Mucosa of descending colon (tissue), 3 donors: ENCODE results near the gene RAPH1. TPM values are rescaled to one million over a fixed set of nuclear protein-coding genes. Genes with fewer than 3 reads are reported as not detected.
"Not testable (repeated sequence)": the region's sequence is repeated elsewhere in the genome, so short reads cannot be mapped to it uniquely, and the experiment has no call there.

Experiments used
- ATAC-seq: fragments of 200-7000 bp; cut with Tn5 transposase; one replicate; pipeline ENCODE4 v1.9.1; 2020; ENCODE audit warnings: mild to moderate bottlenecking, moderate library complexity
- DNase-seq, 3 donors: peaks; one replicate each; pipeline ENCODE4 v3.0.0-alpha.2; 2020
- H3K36me3 ChIP-seq: fragments of 200-600 bp; one replicate; pipeline ENCODE4 v1.8.0; 2021; ENCODE audit warnings: low read depth, mild to moderate bottlenecking
- H3K4me1 ChIP-seq: fragments of 200-600 bp; one replicate; pipeline ENCODE4 v1.8.0; 2021; ENCODE audit warnings: low read depth, mild to moderate bottlenecking
- H3K4me3 ChIP-seq: fragments of 200-600 bp; one replicate; pipeline ENCODE4 v1.8.0; 2021; ENCODE audit warnings: mild to moderate bottlenecking
- H3K9me3 ChIP-seq: fragments of 200-600 bp; one replicate; pipeline ENCODE4 v1.8.0; 2021; ENCODE audit warnings: mild to moderate bottlenecking
- CTCF ChIP-seq: fragments of 200-600 bp; IDR thresholded peaks from one replicate; pipeline ENCODE4 v1.8.0; 2022; ENCODE audit warnings: antibody characterized with exemption, mild to moderate bottlenecking
- intact Hi-C, 2 donors: fragments of 100-400 bp; cut with DNase I in 1 of 2; cut with micrococcal nuclease in 1 of 2; formaldehyde crosslinking; loops; one replicate each; pipeline versions ENCODE4 v1.11.0 to v1.11.1; 2022; cut with DNase I, micrococcal nuclease
- total RNA-seq, 3 donors: library from RNA; stranded (reverse); fragmentation: NEBNext Ultra II Directional in 2 of 3; extraction: Animal tissue kit (Norgen Biotek cat#: 25700) in 2 of 3; gene quantifications; one replicate each; pipeline versions ENCODE4 v1.2.1 to v1.2.4, GENCODE V29; 2021 to 2023
- donor health status: DM: no; HTN: no; CAD: no; lungs with moderate emphysema.
- donor health status: DM: no; HTN: no; CAD: no.
- donor health status: DM: no; HTN: yes; CAD: no.

The RAPH1 gene
- total RNA-seq, 3 donors from 2014 or later, result 48.4 to 60.2 (median 50.4) TPM

DNA sequence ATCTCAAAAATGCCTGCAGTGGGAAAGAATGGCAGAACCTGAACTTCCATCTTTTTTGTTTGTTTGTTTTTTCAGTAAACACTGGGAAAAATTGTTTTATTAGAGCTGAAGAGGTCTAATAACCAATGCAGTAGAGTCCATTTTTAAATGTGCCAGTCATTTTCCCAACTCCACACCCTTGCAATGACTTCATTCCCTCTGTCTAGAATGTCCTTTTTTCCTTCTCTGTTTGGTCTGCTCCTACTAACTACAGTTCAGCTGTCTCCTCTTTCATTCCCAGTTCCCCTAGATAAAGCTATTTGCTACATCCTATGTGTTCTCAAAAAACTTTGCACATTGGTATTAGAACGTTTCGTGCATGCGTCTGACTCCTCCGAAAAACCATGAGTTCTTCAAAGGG is 9.3 kb upstream of the RAPH1 start:
- Histone ChIP-seq H3K9me3 (no peaks in the 10 kb centered on the region), H3K4me1 (no peaks in the 10 kb centered on the region), H3K36me3 (no peaks in the 10 kb centered on the region), H3K4me3 (no peak overlapping the region)
- DNase-seq (no peak), ATAC-seq (no peak)
- intact Hi-C loops, result no loop called here
- TF ChIP-seq CTCF, result no peak

GRCh38 chr2:203543898-203544328 is 8.8 kb upstream of the RAPH1 start:
- TF ChIP-seq CTCF, result no peak
- intact Hi-C loops, result no loop called here
- ATAC-seq (no peak), DNase-seq (no peak)
- H3K9me3 ChIP-seq, result no peaks in the 10 kb centered on the region
- no peaks in the 10 kb centered on the region for H3K36me3 ChIP-seq
- H3K4me3 ChIP-seq, result no peak overlapping the region
- no peaks in the 10 kb centered on the region for H3K4me1 ChIP-seq

GRCh38 chr2:203540598-203540997 is 5.5 kb upstream of the RAPH1 start:
- H3K4me1 ChIP-seq, intact Hi-C loops, DNase-seq, H3K9me3 ChIP-seq, H3K36me3 ChIP-seq, ATAC-seq, H3K4me3 ChIP-seq: not testable (repeated sequence)

DNA sequence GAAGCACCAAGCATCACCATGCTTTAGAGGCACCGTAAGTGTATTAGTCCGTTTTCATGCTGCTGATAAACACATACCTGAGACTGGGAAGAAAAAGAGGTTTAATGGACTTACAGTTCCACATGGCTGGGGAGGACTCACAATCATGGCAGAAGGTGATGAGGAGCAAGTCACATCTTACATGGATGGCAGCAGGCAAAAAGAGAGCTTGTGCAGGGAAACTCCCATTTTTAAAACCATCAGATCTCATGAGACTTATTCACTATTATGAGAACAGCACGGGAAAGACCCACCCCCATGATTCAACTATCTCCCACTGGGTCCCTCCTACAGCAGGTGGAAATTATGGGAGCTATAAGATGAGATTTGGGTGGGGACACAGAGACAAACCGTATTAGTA is 3.1 kb upstream of the RAPH1 start:
- H3K9me3 ChIP-seq, H3K4me3 ChIP-seq, H3K36me3 ChIP-seq, DNase-seq, intact Hi-C loops, ATAC-seq, H3K4me1 ChIP-seq: not testable (repeated sequence)

DNA sequence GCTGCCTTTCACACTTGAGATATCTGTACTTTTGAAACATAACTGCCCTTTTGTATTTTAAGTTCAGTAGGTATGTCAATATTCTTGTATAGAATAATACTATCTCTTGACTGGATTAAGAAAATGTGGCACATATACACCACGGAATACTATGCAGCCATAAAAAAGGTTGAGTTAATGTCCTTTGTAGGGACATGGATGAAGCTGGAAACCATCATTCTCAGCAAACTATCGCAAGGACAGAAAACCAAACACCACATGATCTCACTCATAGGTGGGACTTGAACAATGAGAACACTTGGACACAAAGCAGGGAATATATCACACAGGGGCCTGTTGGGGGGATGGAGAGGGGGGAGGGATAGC is 1.5 kb upstream of the RAPH1 start:
- H3K4me1 ChIP-seq, DNase-seq, H3K36me3 ChIP-seq, H3K9me3 ChIP-seq, H3K4me3 ChIP-seq, ATAC-seq, intact Hi-C loops: not testable (repeated sequence)

- Histone ChIP-seq H3K9me3 (no peaks in the 10 kb centered on the region), H3K4me1 (peaks cover 5% of the 10 kb centered on the region), H3K36me3 (no peaks in the 10 kb centered on the region), H3K4me3 (no peak overlapping the region)
- DNase-seq (no peak), ATAC-seq (no peak)
- intact Hi-C loops, result no loop called here
- TF ChIP-seq CTCF, result no peak
Measured at GRCh38 chr2:203535784-203536585, 884 bp upstream of the RAPH1 start.

DNA sequence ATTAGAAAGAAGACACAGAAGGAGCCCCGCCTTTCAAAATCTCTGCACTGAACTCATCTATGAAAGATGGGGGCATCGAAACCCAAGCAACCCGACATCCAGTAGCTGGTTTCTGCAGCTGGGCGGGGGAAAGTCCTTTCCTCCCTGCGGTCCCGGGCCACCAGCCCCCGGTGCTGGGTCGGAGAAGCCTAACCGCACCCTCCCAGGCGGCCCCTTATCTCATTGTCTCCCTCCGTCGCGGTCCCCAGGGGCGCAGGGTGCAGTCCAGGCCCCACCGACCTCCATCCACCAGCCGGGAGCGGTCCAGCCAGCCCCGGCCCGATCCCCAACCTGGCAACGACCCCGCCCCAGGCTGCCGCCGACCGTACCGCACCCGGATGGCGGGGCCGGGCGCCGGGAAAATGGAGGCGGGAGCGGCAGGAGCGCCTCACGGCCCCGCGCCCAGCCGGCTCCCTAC is 452 bp downstream of the RAPH1 start:
- DNase-seq (peak in 2 of 3 donors; percentile 49 to 67), ATAC-seq (peak; percentile 41)
- intact Hi-C loops, result no loop called here
- no peaks in the 10 kb centered on the region for H3K36me3 ChIP-seq
- H3K9me3 ChIP-seq, result no peaks in the 10 kb centered on the region
- H3K4me1 ChIP-seq, result peaks cover 5% of the 10 kb centered on the region
- no peak for TF ChIP-seq CTCF
- H3K4me3 ChIP-seq, result peak overlapping the region; percentile 81
